ENCODE measurements around the gene COBLL1. TPM values are rescaled to one million over a fixed set of nuclear protein-coding genes. Genes with fewer than 3 reads are reported as not detected.
A peak's percentile ranks its signal among the peaks of the same experiment; 100 is the strongest.

COBLL1 gene
- total RNA-seq, 2 donors from 2014 or later = 0.04 to 0.18 TPM

- ATAC-seq (no peak), DNase-seq (ENCODE audit: low spot score in 2 of 2) (no peak)
- Mint-ChIP-seq H3K27ac (no peak overlapping the region), H3K36me3 (no peaks in the 10 kb centered on the region), H3K9me3 (no peaks in the 10 kb centered on the region)
These were observed 83.5 kb downstream of the COBLL1 start for GRCh38 chr2:164757934-164758695.

- no peaks in the 10 kb centered on the region for H3K9me3 Mint-ChIP-seq
- no peak for DNase-seq (ENCODE audit: low spot score in 2 of 2)
- no peak for ATAC-seq
- H3K36me3 Mint-ChIP-seq = no peaks in the 10 kb centered on the region
- H3K27ac Mint-ChIP-seq = no peak overlapping the region
These were observed 84.8 kb downstream of the COBLL1 start for GRCh38 chr2:164756773-164757172.

DNA sequence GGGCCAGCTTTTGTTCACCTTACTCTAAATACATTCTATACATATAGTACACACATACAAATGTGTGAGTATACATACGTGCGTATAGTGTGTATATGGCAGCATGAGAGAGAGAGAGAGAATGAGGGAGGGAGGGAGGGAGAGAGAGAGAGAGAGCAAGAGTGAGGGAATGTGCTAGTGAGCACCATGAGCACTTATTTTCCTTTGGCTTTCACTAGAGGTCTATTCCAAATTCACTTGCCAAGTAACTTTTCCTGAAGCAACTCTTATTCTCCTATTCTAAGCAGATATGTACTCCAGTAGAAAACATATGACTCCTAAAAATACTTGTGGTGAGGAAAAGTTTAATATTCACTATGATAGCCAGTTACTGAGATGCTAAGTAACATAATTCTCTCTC, 85.7 kb downstream of the COBLL1 start:
- Mint-ChIP-seq H3K27ac (no peak overlapping the region), H3K9me3 (peaks cover 0 to 3% of the 10 kb centered on the region in 2 donors), H3K36me3 (no peaks in the 10 kb centered on the region)
- ATAC-seq = no peak
- DNase-seq (ENCODE audit: low spot score in 2 of 2) = no peak

- ATAC-seq (no peak), DNase-seq (ENCODE audit: low spot score in 2 of 2) (no peak)
- Mint-ChIP-seq H3K36me3 (no peaks in the 10 kb centered on the region), H3K9me3 (peaks cover 0 to 10% of the 10 kb centered on the region in 2 donors), H3K27ac (no peak overlapping the region)
These were observed 87.2 kb downstream of the COBLL1 start for GRCh38 chr2:164754157-164755093.

DNA sequence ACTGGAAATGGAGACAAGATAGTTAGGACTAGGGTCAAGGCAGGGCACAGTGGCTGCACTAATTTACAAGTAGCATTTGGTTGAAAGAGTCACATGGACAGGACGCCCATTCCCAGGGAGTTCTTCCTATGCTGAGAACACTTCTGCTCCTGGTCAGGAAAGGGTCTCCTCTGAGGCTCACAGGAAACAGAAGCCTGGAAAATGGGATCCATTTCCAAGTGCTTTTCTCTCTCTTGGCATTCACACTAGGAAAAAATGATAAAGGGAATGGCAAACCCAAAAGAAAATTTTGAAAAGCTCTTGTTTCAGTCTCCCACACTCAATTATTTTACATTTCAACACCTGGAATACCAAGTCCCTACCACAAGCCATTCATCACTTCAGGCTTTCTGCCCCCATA, 88.7 kb downstream of the COBLL1 start:
- ATAC-seq = no peak
- Mint-ChIP-seq H3K27ac (no peak overlapping the region), H3K9me3 (peaks cover 0 to 10% of the 10 kb centered on the region in 2 donors), H3K36me3 (no peaks in the 10 kb centered on the region)
- no peak for DNase-seq (ENCODE audit: low spot score in 2 of 2)

DNA sequence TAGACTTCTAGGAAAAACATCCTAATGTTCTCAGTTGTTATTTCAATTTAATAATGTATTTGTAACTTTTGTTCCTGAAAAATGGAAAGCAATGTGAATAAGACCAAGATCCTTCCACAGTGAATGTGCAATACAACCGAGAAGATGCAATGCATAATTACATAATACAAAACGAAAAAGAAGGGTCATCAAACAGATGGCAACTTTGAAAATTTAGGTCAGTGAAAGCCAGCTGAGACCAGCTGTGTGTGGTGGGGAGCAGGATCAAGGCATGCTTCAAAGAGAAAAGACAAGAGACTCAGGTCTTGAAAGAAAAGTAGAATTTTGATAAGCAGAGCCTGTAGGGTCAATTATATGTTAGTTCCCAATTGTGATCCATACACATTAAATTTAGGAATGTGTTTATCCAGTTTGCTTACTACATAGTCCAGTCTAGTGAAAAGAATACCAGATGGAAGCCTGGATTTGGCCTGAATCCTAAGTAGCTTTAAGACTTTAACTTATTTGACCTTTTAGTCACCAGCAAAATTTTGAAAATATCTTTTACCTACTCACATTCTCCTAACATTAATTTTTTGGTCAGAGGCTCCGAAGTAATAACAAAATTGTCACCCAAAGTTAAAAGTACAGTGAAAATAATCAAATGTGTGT, 93.7 kb downstream of the COBLL1 start:
- ATAC-seq (no peak), DNase-seq (ENCODE audit: low spot score in 2 of 2) (no peak)
- Mint-ChIP-seq H3K9me3 (peaks cover 0 to 10% of the 10 kb centered on the region in 2 donors), H3K36me3 (no peaks in the 10 kb centered on the region), H3K27ac (no peak overlapping the region)

GRCh38 chr2:164747140-164747539, 94.5 kb downstream of the COBLL1 start:
- no peaks in the 10 kb centered on the region for H3K36me3 Mint-ChIP-seq
- peaks cover 0 to 14% of the 10 kb centered on the region in 2 donors for H3K9me3 Mint-ChIP-seq
- no peak for DNase-seq (ENCODE audit: low spot score in 2 of 2)
- no peak overlapping the region for H3K27ac Mint-ChIP-seq
- no peak for ATAC-seq

GRCh38 chr2:164746713-164747112, 94.9 kb downstream of the COBLL1 start:
- DNase-seq (ENCODE audit: low spot score in 2 of 2) (no peak), ATAC-seq (no peak)

GRCh38 chr2:164745012-164745797, 96.4 kb downstream of the COBLL1 start:
- DNase-seq (ENCODE audit: low spot score in 2 of 2) = no peak
- no peaks in the 10 kb centered on the region for H3K36me3 Mint-ChIP-seq
- no peak overlapping the region for H3K27ac Mint-ChIP-seq
- no peak for ATAC-seq
- H3K9me3 Mint-ChIP-seq = peaks cover 0 to 11% of the 10 kb centered on the region in 2 donors

More at GRCh38 chr2:164746713-164747112, 94.9 kb downstream of the COBLL1 start:
- Mint-ChIP-seq H3K36me3 (no peaks in the 10 kb centered on the region), H3K27ac (no peak overlapping the region), H3K9me3 (peaks cover 0 to 17% of the 10 kb centered on the region in 2 donors)

- Mint-ChIP-seq H3K9me3 (peaks cover 0 to 7% of the 10 kb centered on the region in 2 donors), H3K27ac (no peak overlapping the region), H3K36me3 (no peaks in the 10 kb centered on the region)
- ATAC-seq = no peak
- DNase-seq (ENCODE audit: low spot score in 2 of 2) = no peak
These were observed 98.8 kb downstream of the COBLL1 start for GRCh38 chr2:164742738-164743317.

DNA sequence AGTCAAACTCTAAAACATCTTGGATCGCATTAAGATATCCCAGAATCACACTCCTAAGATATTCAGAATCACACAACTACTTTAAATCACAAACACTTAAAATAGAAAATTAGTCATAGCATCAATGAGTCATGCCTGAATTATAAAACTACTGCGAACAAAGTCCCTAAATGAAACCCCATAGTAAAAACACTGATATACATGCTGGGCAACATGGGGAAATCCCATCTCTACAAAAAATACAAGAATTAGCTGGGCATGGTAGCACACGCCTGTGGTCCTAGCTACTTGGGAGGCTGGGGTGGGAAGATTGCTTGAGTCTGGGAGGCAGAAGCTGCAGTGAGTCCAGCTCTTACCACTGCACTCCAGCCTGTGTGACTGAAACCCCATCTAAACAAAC, 101.7 kb downstream of the COBLL1 start:
- Mint-ChIP-seq H3K36me3 (no peaks in the 10 kb centered on the region), H3K9me3 (peaks cover 0 to 7% of the 10 kb centered on the region in 2 donors), H3K27ac (no peak overlapping the region)
- no peak for DNase-seq (ENCODE audit: low spot score in 2 of 2)
- ATAC-seq = peak in 1 of 2 donors; percentile 87

- H3K27ac Mint-ChIP-seq = no peak overlapping the region
- no peaks in the 10 kb centered on the region for H3K36me3 Mint-ChIP-seq
- peaks cover 0 to 6% of the 10 kb centered on the region in 2 donors for H3K9me3 Mint-ChIP-seq
- peak in 1 of 2 donors; percentile 73 for ATAC-seq
- peak in 1 of 2 donors; percentile 18 for DNase-seq (ENCODE audit: low spot score in 2 of 2)
These were observed 104.0 kb downstream of the COBLL1 start for GRCh38 chr2:164737612-164738081.

- Mint-ChIP-seq H3K27ac (no peak overlapping the region), H3K9me3 (no peaks in the 10 kb centered on the region), H3K36me3 (no peaks in the 10 kb centered on the region)
- ATAC-seq (no peak), DNase-seq (ENCODE audit: low spot score in 2 of 2) (no peak)
These were observed 106.2 kb downstream of the COBLL1 start for GRCh38 chr2:164735309-164735919.

DNA sequence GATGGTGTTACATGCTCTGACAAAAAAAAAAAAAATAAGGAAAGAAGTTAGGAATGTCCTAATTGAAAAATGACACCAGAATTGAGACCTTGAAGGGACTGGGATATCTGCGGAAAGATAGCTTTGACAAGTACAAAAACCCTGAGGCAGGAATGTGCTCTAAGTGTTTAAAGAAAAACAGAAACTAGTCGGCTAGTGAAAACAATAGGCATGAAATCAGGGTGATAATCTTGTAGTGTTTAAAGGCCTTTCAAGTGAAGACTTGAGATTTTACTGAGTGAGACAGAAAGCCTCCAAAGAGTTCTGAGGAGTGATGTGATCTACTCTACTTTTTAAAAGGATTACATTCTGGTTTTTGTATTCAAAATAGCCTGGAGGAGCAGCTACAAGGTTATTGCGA, 107.4 kb downstream of the COBLL1 start:
- H3K36me3 Mint-ChIP-seq = no peaks in the 10 kb centered on the region

DNA sequence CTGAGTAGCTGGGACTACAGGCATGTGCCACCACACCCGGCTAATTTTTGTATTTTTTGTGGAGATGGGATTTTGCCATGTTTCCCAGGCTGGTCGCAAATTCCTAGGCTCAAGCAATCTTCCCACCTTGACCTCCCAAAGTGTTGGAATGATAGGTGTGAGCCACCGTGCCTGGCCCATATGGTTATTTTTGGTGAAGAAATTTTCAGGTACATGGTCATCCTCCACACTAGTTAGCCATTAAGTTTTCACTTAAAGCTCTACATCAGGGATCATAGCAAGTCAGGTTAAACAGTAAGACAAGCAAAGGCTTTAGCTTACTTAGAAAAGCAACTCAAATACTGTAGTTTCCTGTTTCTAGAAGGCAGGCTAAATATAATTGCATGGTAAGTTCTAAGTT, 116.1 kb downstream of the COBLL1 start:
- ATAC-seq (no peak), DNase-seq (ENCODE audit: low spot score in 2 of 2) (no peak)
- Mint-ChIP-seq H3K9me3 (no peaks in the 10 kb centered on the region), H3K27ac (no peak overlapping the region), H3K36me3 (no peaks in the 10 kb centered on the region)

More for the DNA sequence above, 107.4 kb downstream of the COBLL1 start:
- Mint-ChIP-seq H3K27ac (no peak overlapping the region), H3K9me3 (no peaks in the 10 kb centered on the region)
- DNase-seq (ENCODE audit: low spot score in 2 of 2) (no peak), ATAC-seq (no peak)
